ENCODE measurements around the gene OLFML2B.
"Not testable (repeated sequence)": the region's sequence is repeated elsewhere in the genome, so short reads cannot be mapped to it uniquely, and the experiment has no call there.

Gene OLFML2B
- 0 reads per million in 4 donors for total RNA-seq

DNA sequence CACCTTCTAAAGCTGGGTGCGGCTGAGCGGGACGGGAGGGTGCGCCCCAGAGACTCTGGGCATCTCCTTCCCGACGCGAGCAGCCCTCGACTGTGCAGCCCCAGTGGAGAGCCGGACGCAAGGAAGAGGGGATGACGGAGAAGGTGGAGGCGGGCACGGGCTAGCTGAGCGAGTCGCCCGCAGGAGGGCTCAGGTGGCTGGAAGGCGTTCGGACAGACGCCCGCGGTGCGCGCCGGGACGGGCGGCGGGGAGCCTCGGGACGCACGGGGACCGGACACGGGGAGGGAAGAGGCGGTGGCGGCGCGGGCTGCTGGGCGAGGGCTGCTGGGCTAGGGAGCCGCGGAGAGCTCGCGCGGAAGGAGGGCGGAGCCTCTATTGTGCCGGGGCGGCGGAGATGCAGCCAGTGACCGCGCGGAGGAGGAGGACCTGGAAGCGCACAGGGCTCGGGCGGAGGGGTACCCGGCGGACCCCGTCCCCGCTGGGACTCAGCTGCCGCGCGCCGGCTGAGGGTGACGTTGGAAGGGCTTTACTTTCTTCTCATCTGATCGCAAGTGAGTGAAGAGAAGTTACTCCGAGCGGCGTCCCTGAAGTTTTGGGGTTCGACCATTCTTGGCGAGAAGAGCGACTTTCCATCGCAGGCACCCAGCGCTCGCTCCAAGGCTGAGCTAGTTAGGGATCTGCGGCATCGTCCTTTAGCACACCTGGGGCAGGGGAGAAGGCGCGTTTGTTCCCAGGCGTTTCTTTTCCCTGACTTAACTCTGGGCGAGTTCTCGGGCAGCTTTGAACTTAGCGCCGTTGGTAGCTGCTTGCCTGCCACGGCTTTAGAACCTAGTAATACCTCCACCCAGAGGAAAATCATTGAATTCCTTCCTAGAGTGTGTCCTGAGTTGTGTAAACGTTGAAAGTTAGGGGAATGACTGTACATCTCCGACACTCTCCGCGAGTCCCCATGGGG is at the start of gene OLFML2B:
TSS of gene OLFML2B (minus strand) at position 323 of the 955 bp plus-strand sequence. CDS start 439 bp downstream, outside the sequence.
- DNase-seq: peak in 3 of 5 donors; percentile 15 to 44 (median 24)

DNA sequence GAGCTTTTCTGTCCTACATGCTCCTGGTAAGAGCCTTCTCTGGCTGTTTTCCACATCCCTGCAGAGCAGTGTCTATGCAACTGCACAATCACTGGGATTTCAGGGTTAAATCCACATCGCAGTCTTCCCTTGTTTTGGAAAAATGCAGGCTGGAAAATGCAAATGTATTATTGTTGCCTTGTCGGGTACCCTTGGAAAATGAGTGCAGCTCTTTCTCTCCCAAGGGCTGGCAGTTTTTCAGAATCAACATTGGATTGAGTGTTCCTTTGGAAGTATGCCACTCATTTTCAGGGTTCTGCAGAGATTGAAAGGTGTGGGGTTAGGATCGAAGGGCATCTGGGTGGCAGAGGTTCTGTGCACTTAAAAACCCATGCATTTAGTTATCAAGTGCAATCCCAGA is 49.1 kb upstream of the OLFML2B start:
- DNase-seq: no peak

DNA sequence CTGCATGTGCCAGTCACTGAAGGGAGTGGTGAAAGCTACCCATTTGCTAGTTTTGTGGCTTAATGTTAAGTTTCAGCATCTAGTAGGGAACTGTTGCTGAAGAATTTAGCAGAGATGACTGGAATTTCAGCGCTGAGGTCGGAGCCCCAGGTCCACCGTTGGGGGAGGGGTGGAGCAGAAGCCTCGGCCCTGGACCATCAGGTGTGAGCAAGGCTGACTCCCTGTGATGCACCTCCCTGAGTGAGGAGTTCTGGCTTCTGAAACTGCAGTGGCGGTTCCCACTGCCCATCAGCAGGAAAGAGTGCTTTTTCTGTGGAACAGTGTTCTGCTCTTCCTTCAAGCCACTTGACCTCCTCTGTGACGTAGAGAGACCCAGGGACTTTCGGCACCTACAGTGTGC is 47.2 kb upstream of the OLFML2B start:
- DNase-seq: no peak

DNA sequence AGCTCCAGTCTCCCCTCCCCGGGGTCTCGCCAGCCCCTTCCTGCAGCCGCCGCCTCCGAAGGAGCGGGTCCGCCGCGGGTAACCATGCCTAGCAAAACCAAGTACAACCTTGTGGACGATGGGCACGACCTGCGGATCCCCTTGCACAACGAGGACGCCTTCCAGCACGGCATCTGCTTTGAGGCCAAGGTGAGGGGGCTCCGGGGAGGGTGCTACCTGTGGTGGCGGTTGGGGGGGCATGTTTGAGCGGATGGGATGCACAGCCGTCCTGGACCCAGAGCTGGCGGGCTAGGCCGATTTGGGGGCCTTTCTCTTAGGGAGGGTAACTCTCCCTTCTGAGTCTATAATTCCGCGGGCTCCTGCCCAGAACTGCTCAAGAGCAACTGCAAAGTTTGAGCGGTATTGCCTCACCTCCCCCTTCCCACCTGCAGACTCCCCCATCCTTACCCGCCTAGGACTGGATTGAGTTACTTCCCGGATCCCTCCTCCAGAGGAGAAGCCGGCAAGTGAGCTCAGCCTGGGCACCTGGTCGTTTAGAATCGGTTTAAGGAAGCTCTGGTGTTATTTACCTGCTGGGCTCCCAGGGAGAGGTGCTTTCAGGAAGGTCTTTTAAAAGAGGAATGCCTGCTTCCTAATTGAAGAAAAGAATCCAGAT is 46.6 kb upstream of the OLFML2B start:
- DNase-seq: peak in 2 of 5 donors; percentile 1 to 6

DNA sequence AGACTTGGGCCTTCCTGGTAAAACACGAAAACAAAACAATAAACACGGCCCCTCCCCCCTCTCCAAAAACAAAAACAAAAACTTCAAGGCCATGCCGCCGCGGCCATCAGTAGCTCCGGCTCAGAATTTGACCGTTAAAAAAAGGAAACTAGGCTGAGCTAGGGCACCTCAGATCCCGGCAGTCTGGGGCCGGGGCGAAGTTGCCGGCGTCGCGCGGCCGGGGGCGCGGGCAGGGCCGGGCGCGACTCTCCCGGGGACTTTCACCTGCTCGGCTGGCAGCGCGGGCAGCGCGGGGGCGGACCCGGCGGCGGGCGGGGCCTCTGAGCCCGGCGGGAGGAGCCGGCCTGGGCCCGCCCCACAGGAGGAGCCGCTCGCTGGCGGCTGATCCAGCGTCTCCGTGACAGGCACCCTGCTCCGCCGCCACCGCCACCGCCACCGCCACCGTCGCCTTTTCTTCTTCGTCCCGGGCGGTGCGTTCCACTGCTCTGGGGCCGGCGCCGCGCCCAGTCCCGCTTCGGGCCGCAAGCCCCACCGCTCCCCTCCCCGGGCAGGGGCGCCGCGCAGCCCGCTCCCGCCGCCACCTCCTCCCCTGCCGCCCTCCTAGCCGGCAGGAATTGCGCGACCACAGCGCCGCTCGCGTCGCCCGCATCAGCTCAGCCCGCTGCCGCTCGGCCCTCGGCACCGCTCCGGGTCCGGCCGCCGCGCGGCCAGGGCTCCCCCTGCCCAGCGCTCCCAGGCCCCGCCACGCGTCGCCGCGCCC is 45.8 kb upstream of the OLFML2B start, which contains the start of gene NOS1AP:
TSS of gene NOS1AP (plus strand) at position 358 of the 760 bp plus-strand sequence. CDS start 487 bp downstream, outside the sequence.
- peak; percentile 57 to 74 (median 62) for DNase-seq

DNA sequence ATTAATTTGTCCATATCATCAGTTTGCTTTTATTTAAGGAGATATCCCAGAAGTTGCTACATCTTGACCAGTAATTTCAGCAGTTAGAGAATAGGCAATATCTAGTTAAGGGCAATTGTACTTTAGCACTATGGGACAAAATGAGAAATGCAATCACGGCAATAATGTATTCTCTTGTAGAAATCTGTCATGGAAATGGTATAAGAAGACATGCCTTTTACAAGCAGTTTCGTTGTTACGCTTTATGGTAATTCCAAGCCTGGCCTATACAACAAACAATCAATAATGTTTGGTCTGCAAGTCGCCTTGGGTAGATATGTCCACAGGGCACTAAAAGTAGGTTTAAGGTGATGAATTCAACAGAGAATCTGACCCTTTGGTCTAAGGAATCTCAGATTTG is 44.6 kb upstream of the OLFML2B start:
- DNase-seq: no peak

DNA sequence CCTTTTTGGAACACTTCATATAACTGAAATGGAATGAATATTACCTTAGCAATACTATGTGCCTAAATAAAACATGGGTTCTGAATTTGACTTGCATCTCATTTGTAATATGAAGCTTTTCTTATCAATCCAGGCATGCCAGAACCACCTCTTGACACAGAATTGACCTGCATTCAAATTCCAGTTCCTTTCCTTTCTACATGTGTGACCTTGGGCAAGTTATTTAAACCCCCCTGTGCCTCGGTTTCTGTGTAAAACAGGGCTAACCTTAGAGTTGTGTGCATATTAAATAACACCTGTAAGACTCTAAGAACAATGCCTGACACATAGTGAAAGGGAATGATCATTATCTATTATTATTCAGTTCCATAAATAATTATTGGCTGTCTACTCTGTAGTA is 43.8 kb upstream of the OLFML2B start:
- no peak for DNase-seq

DNA sequence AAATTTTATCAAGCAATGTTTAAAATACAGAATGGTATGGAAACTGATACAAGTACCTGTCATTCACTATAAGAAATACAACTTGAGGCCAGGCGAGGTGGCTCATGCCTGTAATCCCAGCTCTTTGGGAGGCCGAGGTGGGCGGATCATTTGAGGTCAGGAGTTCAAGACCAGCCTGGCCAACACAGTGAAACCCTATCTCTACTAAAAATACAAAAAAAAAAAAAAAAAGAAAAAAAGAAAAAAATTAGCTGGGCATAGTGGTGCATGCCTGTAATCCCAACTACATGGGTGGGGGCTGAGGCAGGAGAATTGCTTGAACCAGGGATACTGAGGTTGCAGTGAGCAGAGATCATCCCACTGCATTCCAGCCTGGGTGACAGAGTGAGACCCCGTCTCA is 43.2 kb upstream of the OLFML2B start:
- not testable (repeated sequence) for DNase-seq

DNA sequence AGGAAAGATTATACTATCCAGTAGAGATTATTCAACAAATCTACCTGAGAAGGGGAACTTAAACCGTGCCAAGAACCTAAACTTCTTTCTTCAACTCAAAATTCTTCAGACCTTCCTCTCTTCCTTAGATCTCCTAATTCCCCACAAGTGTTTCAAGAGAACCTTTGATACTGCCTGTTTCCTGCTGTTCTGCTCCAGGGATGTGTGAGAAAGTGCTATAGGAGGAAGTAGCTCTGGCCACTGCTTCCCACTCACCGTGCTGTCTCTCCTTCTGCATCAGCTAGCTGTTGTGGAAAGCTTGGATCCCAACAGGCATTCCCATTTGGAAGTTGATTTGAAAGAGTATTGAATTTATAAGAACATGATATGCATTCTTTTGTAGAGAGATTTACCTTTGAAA is 41.3 kb upstream of the OLFML2B start:
- no peak for DNase-seq

DNA sequence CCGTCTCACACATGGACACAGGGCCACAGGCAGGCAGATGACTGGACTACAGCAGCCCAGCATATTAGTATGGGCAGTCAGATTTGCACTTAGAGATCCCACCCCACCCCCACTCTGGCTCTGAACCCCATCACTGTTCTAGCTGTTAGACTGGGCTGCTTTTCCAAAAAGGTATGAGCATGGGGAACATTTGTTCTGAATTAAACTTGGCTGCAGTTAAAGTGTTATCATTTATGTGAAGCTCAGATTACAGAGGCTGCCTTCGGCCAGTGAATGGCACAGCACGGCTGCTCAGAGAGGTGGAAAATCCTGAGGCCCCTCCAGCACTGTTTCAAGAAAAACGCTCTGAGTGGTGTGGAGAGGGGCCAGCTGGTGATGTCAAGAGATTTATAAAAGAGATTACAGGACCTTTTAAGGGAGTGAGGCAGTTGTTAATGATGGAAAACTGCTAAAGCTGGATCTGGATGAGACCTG is 38.9 kb upstream of the OLFML2B start:
- DNase-seq: no peak

DNA sequence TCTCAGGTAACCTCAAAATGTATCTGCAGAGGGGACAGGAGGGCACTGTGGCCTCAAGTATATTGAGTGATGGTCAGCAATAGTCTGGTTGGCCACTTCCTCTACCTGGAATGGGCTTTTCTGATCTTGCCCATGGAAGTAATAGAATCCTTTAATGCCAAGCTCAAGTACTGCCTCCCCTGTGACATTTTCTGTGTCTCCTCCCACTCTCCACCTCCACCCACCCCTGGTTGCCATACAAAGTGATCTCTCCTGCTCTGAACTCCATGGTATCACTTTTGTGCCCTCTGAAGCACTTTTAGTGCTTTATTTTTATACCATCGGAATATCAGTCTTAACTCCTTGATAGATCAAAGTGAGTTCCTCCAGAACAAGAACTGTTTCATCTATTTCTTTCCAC is 36.6 kb upstream of the OLFML2B start:
- DNase-seq: no peak

DNA sequence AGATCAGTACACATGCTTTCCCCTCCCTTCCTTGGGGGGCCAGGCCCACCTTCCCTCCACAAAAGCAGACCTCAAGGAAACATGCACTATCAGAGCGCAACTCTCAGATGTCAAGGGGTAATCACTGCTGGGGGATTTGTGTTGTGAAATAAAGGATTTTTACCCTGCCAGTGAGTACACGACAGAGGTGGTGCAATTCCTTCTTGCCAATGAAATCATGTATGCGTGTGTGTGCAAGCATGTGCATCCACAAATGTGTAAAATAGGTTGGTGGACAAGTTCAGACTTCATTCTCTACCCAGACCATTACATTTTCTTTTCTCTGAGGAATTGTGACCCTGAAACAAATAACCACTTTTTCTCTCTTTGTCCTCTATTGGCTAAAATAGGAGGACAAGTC is 36.1 kb upstream of the OLFML2B start:
- DNase-seq: no peak

DNA sequence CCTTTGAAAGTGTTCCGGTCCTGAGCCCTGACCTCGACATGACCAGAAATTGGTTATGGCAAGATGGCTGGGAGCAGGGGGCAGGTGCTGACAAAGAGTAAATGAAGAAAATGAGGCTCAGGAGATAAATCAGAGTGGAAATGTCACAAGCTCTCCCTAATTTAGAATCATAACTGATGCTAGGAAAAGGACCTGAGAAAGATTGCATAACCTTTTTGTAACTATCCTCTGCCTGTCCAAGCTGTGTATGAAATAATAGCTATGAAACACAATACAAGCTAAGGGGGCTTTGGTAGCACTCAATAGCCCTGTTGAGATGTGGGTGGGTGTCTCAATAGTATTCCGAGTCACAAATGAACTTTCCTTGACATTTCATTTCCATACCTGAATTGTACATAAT is 32.9 kb upstream of the OLFML2B start:
- DNase-seq: no peak

DNA sequence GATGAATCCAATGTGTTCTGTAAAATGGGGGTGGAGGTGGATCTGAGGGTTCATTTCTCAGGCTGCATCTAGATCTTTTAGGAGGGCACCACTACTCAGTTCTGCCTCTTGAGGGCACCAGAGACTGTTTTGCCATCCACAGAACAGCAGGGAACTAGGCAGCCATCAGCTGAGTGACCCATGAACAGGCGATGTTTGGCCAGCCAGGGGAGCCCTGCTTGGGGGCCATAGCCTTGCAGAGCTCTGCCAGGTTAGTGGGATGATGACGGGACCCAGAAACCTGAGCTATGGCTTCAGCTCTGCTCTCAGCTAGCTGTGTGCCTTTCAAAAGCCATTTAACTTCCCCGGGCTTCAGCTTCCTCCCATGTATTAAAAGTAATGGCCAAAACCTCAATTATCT is 32.4 kb upstream of the OLFML2B start:
- DNase-seq: peak in 2 of 5 donors; percentile 18 to 27

DNA sequence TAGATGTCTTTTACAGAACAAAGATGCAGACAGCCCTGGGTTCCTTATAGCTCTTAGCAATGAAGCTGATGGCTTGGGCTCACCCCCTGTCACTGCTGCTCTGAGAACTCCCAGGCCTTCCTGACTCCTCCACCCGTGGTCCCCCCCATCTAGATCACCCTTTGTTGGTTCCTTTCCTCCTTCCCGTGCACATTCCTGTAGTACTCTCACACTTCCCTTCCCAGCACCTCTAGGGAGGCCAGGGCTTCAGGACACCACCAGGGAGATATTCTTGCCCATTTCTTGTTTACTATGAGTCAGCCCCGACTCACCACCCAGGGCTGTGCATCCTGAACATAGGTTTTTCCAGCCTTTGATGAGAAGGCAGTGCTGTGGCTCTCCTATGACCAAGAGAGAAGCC is 31.4 kb upstream of the OLFML2B start:
- DNase-seq: no peak

DNA sequence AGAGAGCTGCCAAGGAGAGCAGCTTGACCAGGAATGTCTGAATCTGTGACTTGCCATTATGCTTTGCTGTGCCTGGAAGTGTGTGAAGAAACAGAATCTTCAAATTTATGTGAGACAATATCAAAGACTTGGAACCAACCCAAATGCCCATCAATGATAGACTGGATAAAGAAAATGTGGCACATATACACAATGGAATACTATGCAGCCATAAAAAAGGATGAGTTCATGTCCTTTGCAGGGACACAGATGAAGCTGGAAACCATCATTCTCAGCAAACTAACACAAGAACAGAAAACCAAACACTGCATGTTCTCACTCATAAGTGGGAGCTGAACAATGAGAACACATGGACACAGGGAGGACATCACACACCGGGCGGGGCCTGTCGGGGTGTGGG is 30.3 kb upstream of the OLFML2B start:
- not testable (repeated sequence) for DNase-seq

DNA sequence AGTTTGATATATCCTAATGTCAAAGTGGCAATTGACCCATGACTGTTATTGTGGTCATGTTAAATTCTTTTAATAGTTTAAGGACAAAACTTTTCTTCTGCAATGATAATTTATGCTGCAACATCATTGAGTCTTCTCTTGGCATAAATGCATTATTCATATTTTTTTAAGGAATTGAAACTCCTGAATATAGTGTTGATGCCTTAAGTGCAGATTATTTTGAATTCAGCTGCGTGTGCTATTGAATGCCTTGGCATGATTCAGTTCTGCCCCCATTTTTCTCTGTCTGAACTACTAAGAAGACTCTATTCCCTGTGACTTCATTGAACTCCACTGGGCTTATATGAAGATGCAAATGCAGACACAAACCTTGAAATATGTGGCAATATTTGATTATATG is 23.3 kb upstream of the OLFML2B start:
- DNase-seq: no peak

DNA sequence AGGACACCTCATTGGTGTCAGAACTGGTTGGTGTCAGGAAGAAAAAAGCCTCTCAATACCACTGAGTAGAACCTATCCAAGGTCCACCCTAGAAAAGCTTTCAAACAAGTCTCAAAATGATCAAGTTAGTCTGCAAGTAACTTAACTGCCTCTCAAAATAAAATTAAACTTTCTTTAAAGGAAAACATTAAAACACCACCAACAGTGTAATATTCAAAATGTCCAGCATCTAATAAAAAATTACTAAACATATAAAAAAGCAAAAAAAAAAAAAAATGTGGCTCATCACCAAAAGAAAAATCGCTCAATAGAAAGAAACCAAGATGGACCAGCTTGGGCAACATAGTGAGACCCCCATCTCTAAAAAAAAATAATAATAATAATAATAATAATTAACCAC is 18.7 kb upstream of the OLFML2B start:
- no peak for DNase-seq

DNA sequence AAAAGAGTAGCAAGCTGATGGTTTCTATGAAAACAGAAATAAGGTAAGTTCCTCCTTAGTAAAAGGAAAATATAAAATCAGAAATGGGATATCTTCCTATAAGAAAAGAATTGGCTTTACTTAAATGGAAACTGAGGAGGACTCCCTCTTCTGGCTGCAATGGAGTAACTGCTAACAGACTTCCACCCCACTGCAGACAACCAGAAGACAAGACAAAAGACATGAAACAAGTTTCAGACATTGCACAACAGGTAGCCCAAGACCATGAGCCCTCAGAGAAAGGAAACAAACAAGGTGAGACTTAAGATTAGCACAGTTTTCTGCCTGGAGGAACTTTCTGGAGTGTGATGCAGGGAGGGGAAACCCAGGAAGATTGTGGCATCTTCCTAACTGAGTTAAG is 17.0 kb upstream of the OLFML2B start:
- peak in 1 of 5 donors; percentile 17 for DNase-seq

DNA sequence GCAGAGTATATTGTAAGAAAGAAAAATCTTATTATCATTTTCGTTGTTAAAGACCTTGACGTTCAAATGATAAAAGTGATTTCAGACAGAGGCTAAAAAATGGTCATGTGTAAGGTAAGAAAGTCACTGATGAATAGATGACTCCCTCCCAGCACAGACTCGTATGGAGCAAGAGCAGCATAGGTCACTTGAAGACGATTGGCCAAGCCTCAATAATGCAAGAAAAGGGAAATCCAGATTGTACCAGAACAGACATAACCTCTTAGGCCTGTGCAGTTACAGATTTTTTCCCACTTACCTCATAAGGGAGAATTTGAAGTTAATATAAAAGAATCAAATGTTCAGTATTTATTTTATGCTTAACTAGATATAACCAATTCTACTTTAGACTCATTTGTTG is 16.3 kb upstream of the OLFML2B start:
- DNase-seq: no peak

DNA sequence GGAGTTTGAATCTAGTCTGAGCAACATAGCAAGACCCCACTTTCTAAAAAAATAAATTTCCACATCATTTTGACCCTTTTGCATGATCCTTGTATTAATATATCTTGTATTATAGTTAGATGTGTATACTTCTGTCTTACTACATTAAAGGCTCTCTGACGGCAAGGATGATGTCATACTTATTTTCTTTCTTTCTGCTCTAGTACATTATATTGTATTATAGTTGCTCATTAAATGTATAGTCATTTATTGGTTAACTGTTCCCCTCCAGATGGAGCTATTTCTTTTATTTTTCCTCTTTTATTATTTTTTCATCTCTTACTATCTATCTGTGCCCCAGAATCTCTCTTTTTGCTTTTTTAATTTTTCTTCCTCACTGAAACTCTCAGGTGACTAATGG is 15.0 kb upstream of the OLFML2B start:
- no peak for DNase-seq

DNA sequence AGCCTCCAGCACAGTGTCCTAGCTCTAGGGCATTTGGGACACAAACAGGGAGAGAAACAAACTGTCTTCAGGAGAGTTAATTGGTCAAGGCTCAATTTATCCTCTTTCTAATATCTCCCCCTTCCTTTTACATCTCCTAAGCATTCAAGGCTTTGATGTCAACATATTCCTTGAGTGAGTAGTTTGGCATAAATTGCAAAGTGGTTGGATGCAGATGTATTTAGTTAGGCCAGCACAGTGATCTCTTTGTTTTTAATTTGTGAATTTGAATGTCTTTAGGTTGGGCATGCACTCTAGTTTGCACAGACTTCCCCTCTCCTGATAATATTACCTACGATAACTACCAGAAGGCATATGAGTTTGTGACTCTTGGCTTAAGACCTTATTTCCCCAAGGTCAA is 12.5 kb upstream of the OLFML2B start:
- DNase-seq: no peak

DNA sequence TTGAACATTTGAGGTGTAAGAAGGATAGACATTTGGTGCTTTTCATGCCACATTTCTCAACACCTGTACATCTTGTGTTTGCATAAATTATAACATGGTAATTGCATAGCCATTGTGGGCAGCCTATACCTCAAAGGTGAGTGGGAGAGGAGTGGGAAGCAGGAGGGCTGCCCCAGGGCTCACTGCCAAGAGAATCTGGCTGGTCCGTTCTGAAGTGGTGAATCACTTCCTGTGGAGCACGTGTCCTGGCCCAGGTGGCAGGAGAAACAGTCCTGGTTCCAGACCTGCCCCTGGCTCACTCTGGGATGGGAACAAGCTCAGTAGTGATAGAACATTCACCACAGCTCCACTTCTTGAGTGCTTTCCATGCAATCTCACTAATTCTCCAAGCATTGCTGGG is 11.6 kb upstream of the OLFML2B start:
- DNase-seq: no peak

Measured in T-helper 1 cell (primary cell).